B cell (primary cell): ENCODE data around the gene MLKL. TPM values are rescaled to one million over a fixed set of nuclear protein-coding genes. Genes with fewer than 3 reads are reported as not detected.

ENCODE experiments used
- ATAC-seq: fragments of 200-7000 bp; cut with Tn5 transposase; one replicate; pipeline ENCODE4 v1.10.0; 2021; ENCODE audit warnings: low read depth, mild to moderate bottlenecking, moderate number of reproducible peaks, moderate library complexity
- CTCF ChIA-PET: fragments of 350-600 bp; sonication (Branson Sonifier 250); formaldehyde crosslinking; loops from one replicate; lab custom pipeline; 2021; ENCODE audit warnings: antibody characterized with exemption, inconsistent platforms; lab: Charles Lee
- POLR2A ChIA-PET: fragments of 350-600 bp; sonication (Branson Sonifier 250); formaldehyde crosslinking; loops from one replicate; lab custom pipeline; 2021; ENCODE audit warnings: antibody characterized with exemption; lab: Charles Lee
- DNase-seq: peaks from one replicate; pipeline ENCODE4 v3.0.0; 2013
- H2AFZ ChIP-seq: 2 replicates; pipeline ENCODE4 v1.6.1; 2012; ENCODE audit warnings: mild to moderate bottlenecking, low read depth, low read length; ENCODE audit not compliant: insufficient read depth, poor library complexity, severe bottlenecking
- H3K27ac ChIP-seq, 2 donors: 1 replicate in 1 of 2; 2 replicates in 1 of 2; pipeline ENCODE4 v1.5.1; 2012 to 2013; ENCODE audit warnings: low read length in 2 of 2, mild to moderate bottlenecking in 2 of 2, moderate library complexity in 1 of 2
- H3K27me3 ChIP-seq, 4 experiments: fragments of 200-600 bp in 1 of 4; sonication (generic) in 1 of 4; replicated peaks in 1 of 4; 1 replicate in 2 of 4; 2 replicates in 2 of 4; pipeline versions ENCODE4 v1.6.1 to v1.7.0; 2013 to 2016; ENCODE audit warnings: low read length in 3 of 4, mild to moderate bottlenecking in 2 of 4, mixed read lengths in 1 of 4, moderate library complexity in 1 of 4; ENCODE audit not compliant: insufficient read depth in 4 of 4, control insufficient read depth in 3 of 4; ENCODE audit errors: control extremely low read depth in 1 of 4
- H3K36me3 ChIP-seq, 2 experiments: replicated peaks in 1 of 2; 1 replicate in 1 of 2; 2 replicates in 1 of 2; pipeline versions ENCODE4 v1.6.1 to v1.7.1; 2013; ENCODE audit warnings: low read length in 1 of 2; ENCODE audit not compliant: insufficient read depth in 2 of 2, control insufficient read depth in 1 of 2; ENCODE audit errors: control extremely low read depth in 1 of 2, extremely low read depth in 1 of 2
- H3K4me1 ChIP-seq, 2 donors: fragments of 200-600 bp in 1 of 2; sonication (generic) in 1 of 2; 1 replicate in 1 of 2; 2 replicates in 1 of 2; pipeline versions ENCODE4 v1.5.1 to v1.6.1; 2013 to 2017; ENCODE audit warnings: low read length in 2 of 2; ENCODE audit not compliant: control insufficient read depth in 2 of 2, insufficient read depth in 2 of 2
- H3K4me2 ChIP-seq: replicated peaks from 2 replicates; pipeline ENCODE3; 2012; ENCODE audit warnings: mild to moderate bottlenecking, low read depth, low read length; ENCODE audit not compliant: poor library complexity, severe bottlenecking
- H3K4me3 ChIP-seq, 5 experiments: fragments of 200-600 bp in 1 of 5; sonication (generic) in 1 of 5; 1 replicate in 3 of 5; 2 replicates in 2 of 5; pipeline versions ENCODE4 v1.5.1 to v1.7.0; 2011 to 2016; ENCODE audit warnings: low read length in 4 of 5, mild to moderate bottlenecking in 4 of 5, low read depth in 2 of 5, control low read depth in 1 of 5, moderate library complexity in 1 of 5; ENCODE audit not compliant: insufficient read depth in 1 of 5; ENCODE audit errors: control extremely low read depth in 1 of 5, extremely low read depth in 1 of 5
- H3K79me2 ChIP-seq: fragments of 200-600 bp; sonication (generic); one replicate; pipeline ENCODE4 v1.6.0; 2016; ENCODE audit warnings: low read length; ENCODE audit not compliant: control insufficient read depth, insufficient read depth
- H3K9ac ChIP-seq: fragments of 200-600 bp; sonication (generic); 2 replicates; pipeline ENCODE4 v1.6.1; 2017; ENCODE audit warnings: mild to moderate bottlenecking, low read length, moderate library complexity
- H3K9me3 ChIP-seq, 3 donors: one replicate each; pipeline versions ENCODE4 v1.6.1 to v1.7.1; 2013; ENCODE audit warnings: low read length in 2 of 3; ENCODE audit not compliant: control insufficient read depth in 2 of 3, insufficient read depth in 1 of 3; ENCODE audit errors: control extremely low read depth in 1 of 3
- H4K20me1 ChIP-seq: 2 replicates; pipeline ENCODE4 v1.6.0; 2012; ENCODE audit warnings: mild to moderate bottlenecking, low read length; ENCODE audit not compliant: insufficient read depth, control insufficient read depth, poor library complexity, severe bottlenecking
- H3K27ac Mint-ChIP-seq: one replicate; pipeline ENCODE4 v1.8.0; 2021; ENCODE audit warnings: mixed read lengths
- H3K27me3 Mint-ChIP-seq: one replicate; pipeline ENCODE4 v1.8.0; 2021; ENCODE audit warnings: mixed read lengths
- H3K4me1 Mint-ChIP-seq: one replicate; pipeline ENCODE4 v1.8.0; 2021; ENCODE audit warnings: mixed read lengths
- H3K4me3 Mint-ChIP-seq: one replicate; pipeline ENCODE4 v1.8.0; 2021; ENCODE audit warnings: mixed read lengths
- H3K9me3 Mint-ChIP-seq: one replicate; pipeline ENCODE4 v1.8.0; 2022; ENCODE audit warnings: mixed read lengths; ENCODE audit not compliant: insufficient read depth
- CTCF ChIP-seq: fragments of 200-600 bp; IDR thresholded peaks from one replicate; pipeline ENCODE4 v1.8.0; 2022; ENCODE audit warnings: antibody characterized with exemption, mild to moderate bottlenecking
- EZH2 ChIP-seq: IDR thresholded peaks from 2 replicates; pipeline ENCODE4 v1.6.1; 2012; ENCODE audit warnings: borderline replicate concordance, low read depth, mild to moderate bottlenecking, moderate library complexity, low read length; ENCODE audit not compliant: insufficient read depth, poor library complexity, severe bottlenecking
- WGBS: methylation state at CpG from one replicate; pipeline ENCODE4 v1.1.5; 2013; ENCODE audit warnings: missing lambda C conversion rate; ENCODE audit not compliant: insufficient coverage; 5-methylcytosine and 5-hydroxymethylcytosine counted together
- intact Hi-C: fragments of 100-400 bp; cut with micrococcal nuclease; formaldehyde crosslinking; loops from one replicate; pipeline ENCODE4 v1.10.0; 2022
- polyA plus RNA-seq: library from polyadenylated mRNA; depleted of rRNA; stranded (reverse); fragments of >200 nt; gene quantifications from 2 replicates; pipeline ENCODE4 v1.2.3, GENCODE V29; 2012
- total RNA-seq, 2 donors: library from RNA; stranded (reverse); fragments of 120-200 nt in 1 of 2; gene quantifications; 1 replicate in 1 of 2; 2 replicates in 1 of 2; pipeline versions ENCODE4 v1.2.3 to v1.2.4, GENCODE V29; 2013 to 2022

MLKL gene
- total and polyA plus RNA-seq, 2 donors (not counting 1 experiment from before 2014, with no cell fraction given), result 13.4 to 19.7 TPM

- H3K4me3 Mint-ChIP-seq, result no peak overlapping the region
- H3K4me3 ChIP-seq, result no peak overlapping the region
- H3K27me3 Mint-ChIP-seq, result no peaks in the 10 kb centered on the region
- intact Hi-C loops, result no loop called here
- H3K27me3 ChIP-seq, result no peaks in the 10 kb centered on the region
- no peak for ATAC-seq
- H3K4me2 ChIP-seq, result no peak overlapping the region
- ChIA-PET POLR2A (no interaction called here), CTCF (no interaction called here)
- no peak for DNase-seq
- 93% methylated on average over 13 of the region's 15 CpGs for WGBS
- TF ChIP-seq EZH2 (no peak), CTCF (no peak)
- H4K20me1 ChIP-seq, result no peaks in the 10 kb centered on the region
- no peak overlapping the region for H3K27ac ChIP-seq
- no peaks in the 10 kb centered on the region for H3K4me1 Mint-ChIP-seq
- H3K9ac ChIP-seq, result no peak overlapping the region
- no peaks in the 10 kb centered on the region for H3K36me3 ChIP-seq
- H3K9me3 Mint-ChIP-seq, result no peaks in the 10 kb centered on the region
- no peaks in the 10 kb centered on the region for H3K4me1 ChIP-seq
- H3K79me2 ChIP-seq, result no peaks in the 10 kb centered on the region
- no peak overlapping the region for H2AFZ ChIP-seq
- peaks cover 0 to 3% (median 0%) of the 10 kb centered on the region in 3 donors for H3K9me3 ChIP-seq
- no peak overlapping the region for H3K27ac Mint-ChIP-seq
Measured at GRCh38 chr16:74743668-74744299, 43.1 kb upstream of the MLKL start.

GRCh38 chr16:74743045-74743667 lies 42.5 kb upstream of the MLKL start:
- H2AFZ ChIP-seq, result no peak overlapping the region
- WGBS, result 75% methylated on average over 1 of the region's 8 CpGs
- peaks cover 0 to 3% (median 0%) of the 10 kb centered on the region in 3 donors for H3K9me3 ChIP-seq
- DNase-seq (no peak), ATAC-seq (no peak)
- H3K27me3 ChIP-seq, result no peaks in the 10 kb centered on the region
- H4K20me1 ChIP-seq, result no peaks in the 10 kb centered on the region
- no peaks in the 10 kb centered on the region for H3K79me2 ChIP-seq
- ChIA-PET POLR2A (no interaction called here), CTCF (no interaction called here)
- H3K4me1 ChIP-seq, result no peaks in the 10 kb centered on the region
- intact Hi-C loops, result no loop called here
- H3K4me3 ChIP-seq, result no peak overlapping the region
- Mint-ChIP-seq H3K27me3 (no peaks in the 10 kb centered on the region), H3K9me3 (no peaks in the 10 kb centered on the region), H3K27ac (no peak overlapping the region), H3K4me1 (no peaks in the 10 kb centered on the region), H3K4me3 (no peak overlapping the region)
- no peak overlapping the region for H3K27ac ChIP-seq
- H3K36me3 ChIP-seq, result no peaks in the 10 kb centered on the region
- TF ChIP-seq CTCF, result no peak
- no peak for TF ChIP-seq EZH2
- no peak overlapping the region for H3K4me2 ChIP-seq
- H3K9ac ChIP-seq, result no peak overlapping the region
